ENCODE measurements around the gene ALG14. TPM values are rescaled to one million over a fixed set of nuclear protein-coding genes. Genes with fewer than 3 reads are reported as not detected.

The ALG14 gene
- polyA plus RNA-seq, 1 of the 3 experiments (the other 2 are of a cell fraction), result 2.5 TPM

- peak; percentile 21; the same call in 1 of the 2 replicates for TF ChIP-seq RAD21 (IDR thresholded peaks at IDR 0.05; ENCODE audit: low read length)
- peak; percentile 77 for TF ChIP-seq CHD2 (IDR thresholded peaks at IDR 0.05; ENCODE audit: low read length, partially characterized antibody)
- TF ChIP-seq PBX3 (IDR thresholded peaks at IDR 0.05), result peak; percentile 75
- peak; percentile 58; the same call in 1 of the 2 replicates for TF ChIP-seq TEAD4 (IDR thresholded peaks at IDR 0.05; ENCODE audit: borderline replicate concordance, insufficient read depth)
- TF ChIP-seq REST (IDR thresholded peaks at IDR 0.05; ENCODE audit: low read depth, low read length), result no peak
- TF ChIP-seq GABPA (IDR thresholded peaks at IDR 0.05; ENCODE audit: low read depth), result no peak
Observed at GRCh38 chr1:94949681-94950661, 122.8 kb downstream of the ALG14 start (continued).

GRCh38 chr1:94947437-94947836, 125.3 kb downstream of the ALG14 start:
- ChIA-PET CTCF (interaction anchor here (1.4 to 5.7 kb wide), 5 partner anchors 11 to 141 kb away, joined by 3 to 27 read pairs (median 5); no protein-coding TSS in a partner anchor), POLR2A (interaction anchor here (0.8 kb wide), 1 partner anchor 21 kb away, joined by 3 read pairs; the partner anchor contains the start of gene CNN3)
- H3K4me3 ChIP-seq (ENCODE audit: low read depth in 2 of 2, low read length in 1 of 2), result no peak overlapping the region
- peaks cover 0 to 34% of the 10 kb centered on the region in 2 experiments; a peak in 2 of 4 replicates for H3K4me1 ChIP-seq (ENCODE audit: control insufficient read depth in 1 of 2, insufficient read depth in 2 of 2, low read depth in 1 of 2, low read length in 1 of 2)
- no peaks in the 10 kb centered on the region for H3K36me3 ChIP-seq (replicated peaks in 1 of 2; ENCODE audit: control insufficient read depth in 1 of 2, insufficient read depth in 2 of 2, low read length in 1 of 2)
- peak overlapping the region in 1 of 2 experiments; percentile 61; a peak in 2 of 4 replicates for H3K27ac ChIP-seq (ENCODE audit: low read depth in 2 of 2, low read length in 1 of 2)
- H3F3A ChIP-seq (replicated peaks; ENCODE audit: insufficient read depth), result peaks cover 4% of the 10 kb centered on the region
- peak overlapping the region; percentile 58; the same call in 1 of the 2 replicates for H2AFZ ChIP-seq (ENCODE audit: low read depth)
- WGBS (ENCODE audit: low lambda C conversion rate), result 88% methylated on average over 1 of the region's 1 CpG
- H4K20me1 ChIP-seq (ENCODE audit: insufficient read depth), result no peaks in the 10 kb centered on the region
- no peak for DNase-seq
- H3K9me3 ChIP-seq, result no peaks in the 10 kb centered on the region
- H3K9ac ChIP-seq, result no peak overlapping the region
- H3K79me2 ChIP-seq (ENCODE audit: insufficient read depth), result no peaks in the 10 kb centered on the region
- no peak overlapping the region for H3K4me2 ChIP-seq
- no peaks in the 10 kb centered on the region for H3K27me3 ChIP-seq (ENCODE audit: insufficient read depth)
- TF ChIP-seq PBX3 (IDR thresholded peaks at IDR 0.05) (0 out of 2 replicates have a peak, but pooled peaks have one; percentile 22), RAD21 (IDR thresholded peaks at IDR 0.05; ENCODE audit: low read length) (0 out of 2 replicates have a peak, but pooled peaks have one; percentile 4), RFX5 (IDR thresholded peaks at IDR 0.05; ENCODE audit: low read length) (no peak), RCOR1 (IDR thresholded peaks at IDR 0.05; ENCODE audit: low read length) (no peak), TCF12 (IDR thresholded peaks at IDR 0.05) (no peak), JUND (IDR thresholded peaks at IDR 0.05) (no peak), REST (IDR thresholded peaks at IDR 0.05; ENCODE audit: low read depth, low read length) (peak; percentile 80), CTCF (IDR thresholded peaks at IDR 0.05) (no peak), RXRA (IDR thresholded peaks at IDR 0.05; ENCODE audit: borderline replicate concordance, low read depth) (no peak)
- H3K9me2 ChIP-seq, result no peaks in the 10 kb centered on the region

Data from SK-N-SH (cell line).